Tibial artery (tissue), 4 donors: ENCODE results near the gene ADAMTS16.

ENCODE experiments used
- DNase-seq, 2 donors: peaks; one replicate each; pipeline ENCODE4 v3.0.0-alpha.2; 2019
- H3K27ac ChIP-seq, 2 donors: fragments of 200-600 bp; sonication (generic) in 1 of 2; 1 replicate in 1 of 2; 2 replicates in 1 of 2; pipeline ENCODE4 v1.5.1; 2018 to 2019; ENCODE audit warnings: mild to moderate bottlenecking in 1 of 2
- H3K27me3 ChIP-seq, 2 donors: fragments of 200-600 bp; sonication (generic) in 1 of 2; one replicate each; pipeline versions ENCODE4 v1.5.1 to v1.6.0; 2016 to 2019
- H3K36me3 ChIP-seq, 3 donors: fragments of 200-600 bp; sonication (generic) in 2 of 3; one replicate each; pipeline ENCODE4 v1.5.1; 2016 to 2019; ENCODE audit warnings: mild to moderate bottlenecking in 2 of 3
- H3K4me1 ChIP-seq, 4 donors: fragments of 200-600 bp; sonication (generic) in 2 of 4; 1 replicate in 3 of 4; 2 replicates in 1 of 4; pipeline ENCODE4 v1.5.1; 2016 to 2019
- H3K4me3 ChIP-seq, 2 donors: fragments of 200-600 bp; sonication (generic) in 1 of 2; 1 replicate in 1 of 2; 2 replicates in 1 of 2; pipeline ENCODE4 v1.5.1; 2018 to 2019; ENCODE audit warnings: mild to moderate bottlenecking in 2 of 2
- H3K9me3 ChIP-seq, 3 donors: fragments of 200-600 bp; sonication (generic) in 1 of 3; one replicate each; pipeline ENCODE4 v1.5.1; 2016 to 2019
- intact Hi-C: fragments of 100-400 bp; cut with DNase I; formaldehyde crosslinking; loops from one replicate; pipeline ENCODE4 v1.15.0; 2023; ENCODE audit warnings: low total_unique reads
- TF ChIP-seq, protein P1 (sequence below), 2 experiments: fragments of 200-600 bp in 1 of 2; fragments of 450-650 bp in 1 of 2; IDR thresholded peaks; one replicate each; pipeline ENCODE4 v1.5.1; 2017 to 2019; ENCODE audit warnings: antibody characterized with exemption in 2 of 2, mild to moderate bottlenecking in 1 of 2, moderate library complexity in 1 of 2

The ADAMTS16 gene

GRCh38 chr5:5343568-5343967 lies 203.4 kb downstream of the ADAMTS16 start:
- no peak overlapping the region for H3K4me3 ChIP-seq
- DNase-seq, result no peak
- no peaks in the 10 kb centered on the region for H3K36me3 ChIP-seq
- H3K9me3 ChIP-seq, result no peaks in the 10 kb centered on the region
- TF ChIP-seq, protein P1, sequence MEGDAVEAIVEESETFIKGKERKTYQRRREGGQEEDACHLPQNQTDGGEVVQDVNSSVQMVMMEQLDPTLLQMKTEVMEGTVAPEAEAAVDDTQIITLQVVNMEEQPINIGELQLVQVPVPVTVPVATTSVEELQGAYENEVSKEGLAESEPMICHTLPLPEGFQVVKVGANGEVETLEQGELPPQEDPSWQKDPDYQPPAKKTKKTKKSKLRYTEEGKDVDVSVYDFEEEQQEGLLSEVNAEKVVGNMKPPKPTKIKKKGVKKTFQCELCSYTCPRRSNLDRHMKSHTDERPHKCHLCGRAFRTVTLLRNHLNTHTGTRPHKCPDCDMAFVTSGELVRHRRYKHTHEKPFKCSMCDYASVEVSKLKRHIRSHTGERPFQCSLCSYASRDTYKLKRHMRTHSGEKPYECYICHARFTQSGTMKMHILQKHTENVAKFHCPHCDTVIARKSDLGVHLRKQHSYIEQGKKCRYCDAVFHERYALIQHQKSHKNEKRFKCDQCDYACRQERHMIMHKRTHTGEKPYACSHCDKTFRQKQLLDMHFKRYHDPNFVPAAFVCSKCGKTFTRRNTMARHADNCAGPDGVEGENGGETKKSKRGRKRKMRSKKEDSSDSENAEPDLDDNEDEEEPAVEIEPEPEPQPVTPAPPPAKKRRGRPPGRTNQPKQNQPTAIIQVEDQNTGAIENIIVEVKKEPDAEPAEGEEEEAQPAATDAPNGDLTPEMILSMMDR (IDR thresholded peaks at IDR 0.05), result no peak
- intact Hi-C loops, result no loop called here
- no peak overlapping the region for H3K27ac ChIP-seq
- H3K4me1 ChIP-seq, result peaks cover 3 to 23% (median 12%) of the 10 kb centered on the region in 4 donors
- no peaks in the 10 kb centered on the region for H3K27me3 ChIP-seq

GRCh38 chr5:5344051-5344571 lies 204.0 kb downstream of the ADAMTS16 start:
- Histone ChIP-seq H3K4me3 (no peak overlapping the region), H3K36me3 (no peaks in the 10 kb centered on the region), H3K27me3 (no peaks in the 10 kb centered on the region), H3K4me1 (peaks cover 3 to 23% (median 12%) of the 10 kb centered on the region in 4 donors), H3K27ac (no peak overlapping the region), H3K9me3 (no peaks in the 10 kb centered on the region)
- TF ChIP-seq, protein P1 (IDR thresholded peaks at IDR 0.05), result no peak
- intact Hi-C loops, result no loop called here
- DNase-seq, result no peak

GRCh38 chr5:5344606-5345005 lies 204.5 kb downstream of the ADAMTS16 start:
- no peak for DNase-seq
- Histone ChIP-seq H3K9me3 (no peaks in the 10 kb centered on the region), H3K36me3 (no peaks in the 10 kb centered on the region), H3K4me3 (no peak overlapping the region), H3K27me3 (no peaks in the 10 kb centered on the region), H3K27ac (no peak overlapping the region), H3K4me1 (peaks cover 3 to 21% (median 11%) of the 10 kb centered on the region in 4 donors)
- TF ChIP-seq, protein P1 (IDR thresholded peaks at IDR 0.05), result no peak
- intact Hi-C loops, result no loop called here

DNA sequence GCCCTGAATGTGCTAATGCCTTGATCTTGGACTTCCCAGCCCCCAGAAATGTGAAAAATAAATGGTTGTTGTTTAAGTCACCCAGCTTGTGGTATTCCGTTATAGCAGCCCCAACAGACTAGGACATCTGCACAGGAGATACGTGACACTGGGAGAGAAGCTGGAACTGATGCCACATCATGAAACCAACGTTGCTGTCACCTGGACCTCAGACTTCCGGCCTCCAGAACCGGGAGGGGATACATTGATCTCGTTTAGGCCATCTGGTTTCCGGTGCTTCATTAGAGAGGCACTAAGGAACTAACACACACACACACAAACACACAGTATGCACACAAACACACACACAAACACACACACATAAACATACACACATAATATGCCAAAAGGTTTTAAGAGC lies 207.3 kb downstream of the ADAMTS16 start:
- no peak for DNase-seq
- Histone ChIP-seq H3K4me1 (no peaks in the 10 kb centered on the region), H3K27ac (no peak overlapping the region), H3K36me3 (no peaks in the 10 kb centered on the region), H3K9me3 (no peaks in the 10 kb centered on the region), H3K4me3 (no peak overlapping the region), H3K27me3 (no peaks in the 10 kb centered on the region)
- intact Hi-C loops, result no loop called here
- TF ChIP-seq, protein P1 (IDR thresholded peaks at IDR 0.05), result no peak

DNA sequence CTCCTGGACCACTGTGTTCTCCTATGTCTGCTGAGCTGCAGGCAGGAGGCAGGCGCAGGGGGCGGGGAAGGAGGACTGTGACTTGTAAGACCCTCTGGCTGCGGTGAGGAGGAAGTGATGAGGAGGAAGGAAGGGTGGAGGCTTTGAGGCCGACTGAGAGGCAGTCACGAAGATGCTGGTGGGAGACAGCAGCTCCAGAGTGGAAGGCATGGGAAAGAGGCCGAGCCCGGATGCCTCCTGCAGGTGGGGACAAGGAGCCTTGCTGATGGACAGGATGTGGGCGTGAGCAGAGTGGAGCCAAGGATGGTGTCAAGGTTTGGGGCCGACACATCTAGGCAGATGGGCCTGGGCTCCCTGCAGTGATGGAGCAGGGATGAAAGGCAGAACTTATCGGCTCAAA lies 208.0 kb downstream of the ADAMTS16 start:
- no peak overlapping the region for H3K4me3 ChIP-seq
- no peak overlapping the region for H3K27ac ChIP-seq
- intact Hi-C loops, result no loop called here
- no peak for DNase-seq
- H3K36me3 ChIP-seq, result no peaks in the 10 kb centered on the region
- TF ChIP-seq, protein P1 (IDR thresholded peaks at IDR 0.05), result no peak
- H3K27me3 ChIP-seq, result no peaks in the 10 kb centered on the region
- H3K4me1 ChIP-seq, result no peaks in the 10 kb centered on the region
- no peaks in the 10 kb centered on the region for H3K9me3 ChIP-seq

DNA sequence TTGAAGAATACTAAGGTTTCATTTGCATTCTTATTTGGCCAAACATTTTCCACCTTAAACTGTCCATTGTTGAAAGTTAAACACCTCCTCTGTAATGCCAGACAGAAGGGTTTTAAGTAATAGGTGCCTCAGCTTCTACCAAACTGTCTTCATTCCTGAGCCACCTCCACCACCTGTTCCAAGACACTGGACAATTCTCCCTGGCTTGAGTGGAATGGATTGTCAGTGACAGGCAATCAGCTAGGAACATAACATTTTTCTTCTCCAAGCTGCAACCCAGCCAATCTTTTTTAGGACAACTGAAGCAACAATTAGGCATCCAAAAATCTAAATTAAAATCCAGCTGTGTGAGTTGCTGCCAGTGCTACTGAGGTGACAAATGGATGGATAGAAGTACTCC lies 208.4 kb downstream of the ADAMTS16 start:
- Histone ChIP-seq H3K36me3 (no peaks in the 10 kb centered on the region), H3K9me3 (no peaks in the 10 kb centered on the region), H3K4me1 (no peaks in the 10 kb centered on the region), H3K27ac (no peak overlapping the region), H3K27me3 (no peaks in the 10 kb centered on the region), H3K4me3 (no peak overlapping the region)
- DNase-seq, result no peak
- TF ChIP-seq, protein P1 (IDR thresholded peaks at IDR 0.05), result no peak
- intact Hi-C loops, result no loop called here
